AG09309 (cell line): Measurements from ENCODE around the gene RNF7.

Experiments used
- DNase-seq: peaks from one replicate; pipeline ENCODE4 v3.0.0-alpha.2; 2010; ENCODE audit warnings: low read depth
- H3K4me3 ChIP-seq: 2 replicates; pipeline ENCODE4 v1.5.1; 2011; ENCODE audit warnings: mild to moderate bottlenecking, low read depth, low read length, moderate library complexity; ENCODE audit not compliant: control insufficient read depth
- TF ChIP-seq, protein P1 (sequence below): IDR thresholded peaks from 2 replicates; pipeline ENCODE4 v1.5.1; 2011; ENCODE audit warnings: mild to moderate bottlenecking, low read depth, low read length, inconsistent platforms; ENCODE audit not compliant: insufficient read depth, control insufficient read depth; ENCODE audit errors: missing control alignments

Gene RNF7

DNA sequence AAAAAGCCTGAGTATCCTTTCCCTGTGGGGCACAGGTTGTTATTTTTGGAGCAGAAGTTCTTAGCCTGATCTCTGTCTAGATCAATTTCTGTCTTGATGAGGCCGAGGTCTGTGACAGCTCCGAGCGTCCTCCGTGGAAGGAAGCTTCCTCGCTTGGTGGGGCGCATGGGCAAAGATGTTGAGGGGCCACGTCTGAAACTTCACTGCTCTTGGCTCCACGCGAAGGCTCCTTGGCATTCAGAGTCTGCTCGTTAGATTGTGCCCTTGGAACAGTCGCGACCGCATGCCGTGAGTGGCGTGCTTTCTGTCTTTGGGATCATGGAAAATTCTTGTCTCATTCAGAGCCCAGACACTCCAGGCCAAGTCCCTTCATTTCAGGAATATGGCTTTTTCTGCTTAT, 38.8 kb downstream of the RNF7 start:
- no peak for DNase-seq
- TF ChIP-seq, protein P1, sequence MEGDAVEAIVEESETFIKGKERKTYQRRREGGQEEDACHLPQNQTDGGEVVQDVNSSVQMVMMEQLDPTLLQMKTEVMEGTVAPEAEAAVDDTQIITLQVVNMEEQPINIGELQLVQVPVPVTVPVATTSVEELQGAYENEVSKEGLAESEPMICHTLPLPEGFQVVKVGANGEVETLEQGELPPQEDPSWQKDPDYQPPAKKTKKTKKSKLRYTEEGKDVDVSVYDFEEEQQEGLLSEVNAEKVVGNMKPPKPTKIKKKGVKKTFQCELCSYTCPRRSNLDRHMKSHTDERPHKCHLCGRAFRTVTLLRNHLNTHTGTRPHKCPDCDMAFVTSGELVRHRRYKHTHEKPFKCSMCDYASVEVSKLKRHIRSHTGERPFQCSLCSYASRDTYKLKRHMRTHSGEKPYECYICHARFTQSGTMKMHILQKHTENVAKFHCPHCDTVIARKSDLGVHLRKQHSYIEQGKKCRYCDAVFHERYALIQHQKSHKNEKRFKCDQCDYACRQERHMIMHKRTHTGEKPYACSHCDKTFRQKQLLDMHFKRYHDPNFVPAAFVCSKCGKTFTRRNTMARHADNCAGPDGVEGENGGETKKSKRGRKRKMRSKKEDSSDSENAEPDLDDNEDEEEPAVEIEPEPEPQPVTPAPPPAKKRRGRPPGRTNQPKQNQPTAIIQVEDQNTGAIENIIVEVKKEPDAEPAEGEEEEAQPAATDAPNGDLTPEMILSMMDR: no peak
- peak overlapping the region; percentile 17 for H3K4me3 ChIP-seq

GRCh38 chr3:141777957-141778813, 40.1 kb downstream of the RNF7 start:
- H3K4me3 ChIP-seq: no peak overlapping the region
- DNase-seq: no peak
- TF ChIP-seq, protein P1: no peak

GRCh38 chr3:141779667-141780066, 41.6 kb downstream of the RNF7 start:
- TF ChIP-seq, protein P1: no peak
- H3K4me3 ChIP-seq: no peak overlapping the region
- DNase-seq: no peak

DNA sequence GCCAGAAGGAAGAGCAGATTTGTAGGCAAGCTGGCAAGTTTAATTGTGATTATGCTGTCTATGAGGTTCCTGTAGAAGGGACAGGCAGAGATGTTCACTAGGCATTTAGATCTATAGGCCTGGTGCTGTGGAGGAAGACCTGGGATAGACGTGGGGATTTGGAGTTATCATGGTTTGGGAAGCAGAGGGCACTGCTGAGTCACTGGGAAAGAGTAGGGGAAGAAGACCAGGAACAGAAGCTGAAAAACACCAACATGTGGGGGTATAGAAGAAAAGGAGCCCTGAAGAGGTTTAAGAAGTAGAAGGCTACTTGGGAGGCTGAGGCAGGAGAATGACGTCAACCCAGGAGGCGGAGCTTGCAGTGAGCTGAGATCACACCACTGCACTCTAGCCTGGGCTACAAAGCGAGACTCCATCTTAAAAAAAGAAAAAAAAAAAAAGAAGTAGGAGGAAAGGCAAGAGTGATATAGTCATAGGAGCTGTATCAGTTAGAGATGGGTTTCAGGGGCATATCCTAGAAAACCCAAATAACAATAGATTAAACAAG, 44.4 kb downstream of the RNF7 start:
- TF ChIP-seq, protein P1: no peak
- no peak overlapping the region for H3K4me3 ChIP-seq
- DNase-seq: no peak

GRCh38 chr3:141783632-141784031, 45.5 kb downstream of the RNF7 start:
- no peak for DNase-seq
- TF ChIP-seq, protein P1: no peak
- no peak overlapping the region for H3K4me3 ChIP-seq

DNA sequence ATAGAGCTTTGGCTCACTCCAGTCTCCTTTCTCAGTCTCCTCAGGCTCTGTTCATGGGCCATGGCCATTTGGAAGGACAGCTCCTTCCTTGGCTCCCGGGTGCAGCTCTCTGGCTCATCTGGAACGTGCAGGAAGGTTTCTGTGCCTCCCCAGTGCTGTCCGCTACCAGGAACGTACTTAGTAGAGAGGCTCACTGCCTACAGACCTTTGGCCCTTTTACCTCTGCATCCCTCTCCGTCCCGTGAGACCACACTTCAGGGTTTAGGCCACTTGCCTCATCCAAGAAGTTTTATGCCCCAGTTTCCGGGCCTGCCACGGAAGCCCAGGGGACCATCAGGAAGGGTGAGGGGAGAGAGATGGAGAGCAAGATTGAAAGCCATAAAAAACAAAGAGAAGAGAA, 46.0 kb downstream of the RNF7 start:
- no peak overlapping the region for H3K4me3 ChIP-seq
- TF ChIP-seq, protein P1: no peak
- DNase-seq: no peak
